BLaER1 treated with 17β-estradiol and CSF1 and Interleukin-3, amounts not matched to agents 10 nM and 100 nM (cell line): ENCODE results near the gene CFAP99.

Experiments used
- H3K27ac ChIP-seq, 11 experiments: shearing (Covaris generic); formaldehyde crosslinking; 2 replicates each; pipeline ENCODE4 v1.8.1; 2022
- H3K27me3 ChIP-seq, 11 experiments: shearing (Covaris generic); formaldehyde crosslinking; 2 replicates each; pipeline ENCODE4 v1.8.1; 2022
- H3K36me3 ChIP-seq, 11 experiments: shearing (Covaris generic); formaldehyde crosslinking; 2 replicates each; pipeline ENCODE4 v1.8.1; 2022
- H3K4me1 ChIP-seq, 10 experiments: shearing (Covaris generic); formaldehyde crosslinking; 2 replicates each; pipeline ENCODE4 v1.8.1; 2022
- H3K4me2 ChIP-seq, 11 experiments: shearing (Covaris generic); formaldehyde crosslinking; 2 replicates each; pipeline ENCODE4 v1.8.1; 2022
- H3K4me3 ChIP-seq, 10 experiments: shearing (Covaris generic); formaldehyde crosslinking; 2 replicates each; pipeline ENCODE4 v1.8.1; 2022
- H3K9ac ChIP-seq, 11 experiments: shearing (Covaris generic); formaldehyde crosslinking; 2 replicates each; pipeline ENCODE4 v1.8.1; 2022
- H3K9me3 ChIP-seq, 11 experiments: shearing (Covaris generic); formaldehyde crosslinking; replicated peaks in 1 of 11; 2 replicates each; pipeline ENCODE4 v1.8.1; 2022
- H4K20me1 ChIP-seq, 11 experiments: shearing (Covaris generic); formaldehyde crosslinking; 2 replicates each; pipeline ENCODE4 v1.8.1; 2022
- Cebpa-rat ChIP-seq, 11 experiments: shearing (Covaris generic); IDR thresholded peaks; 2 replicates each; pipeline ENCODE4 v1.8.1; 2022

CFAP99 gene

GRCh38 chr4:2402048-2402842 lies 16.5 kb upstream of the CFAP99 start:
- Histone ChIP-seq H3K4me3 (no peak overlapping the region), H3K9me3 (peaks cover 0 to 17% (median 5%) of the 10 kb centered on the region in 11 experiments; a peak in 7 of 22 replicates), H3K36me3 (no peaks in the 10 kb centered on the region), H3K27me3 (peaks cover 37 to 60% (median 47%) of the 10 kb centered on the region in 11 experiments), H4K20me1 (peaks cover 0 to 78% (median 15%) of the 10 kb centered on the region in 11 experiments; a peak in 14 of 22 replicates), H3K27ac (no peak overlapping the region), H3K4me2 (peak overlapping the region in 2 of 11 experiments; percentile 37 to 44; a peak in 3 of 22 replicates), H3K9ac (no peak overlapping the region), H3K4me1 (peaks cover 0 to 12% (median 2%) of the 10 kb centered on the region in 10 experiments; a peak in 4 of 20 replicates)
- no peak for TF ChIP-seq Cebpa-rat (IDR thresholded peaks at IDR 0.05)

GRCh38 chr4:2402941-2403340 lies 15.8 kb upstream of the CFAP99 start:
- peak overlapping the region in 1 of 11 experiments; percentile 30; a peak in 1 of 22 replicates for H3K4me2 ChIP-seq
- H3K4me1 ChIP-seq = peaks cover 0 to 12% (median 2%) of the 10 kb centered on the region in 10 experiments; a peak in 4 of 20 replicates
- peaks cover 0 to 84% (median 16%) of the 10 kb centered on the region in 11 experiments; a peak in 14 of 22 replicates for H4K20me1 ChIP-seq
- H3K9me3 ChIP-seq = peaks cover 0 to 17% (median 5%) of the 10 kb centered on the region in 11 experiments; a peak in 7 of 22 replicates
- no peak overlapping the region for H3K27ac ChIP-seq
- H3K36me3 ChIP-seq = no peaks in the 10 kb centered on the region
- H3K27me3 ChIP-seq = peaks cover 37 to 65% (median 48%) of the 10 kb centered on the region in 11 experiments
- no peak for TF ChIP-seq Cebpa-rat (IDR thresholded peaks at IDR 0.05)
- no peak overlapping the region for H3K9ac ChIP-seq
- no peak overlapping the region for H3K4me3 ChIP-seq

GRCh38 chr4:2406406-2406805 lies 12.3 kb upstream of the CFAP99 start:
- no peak overlapping the region for H3K27ac ChIP-seq
- no peaks in the 10 kb centered on the region for H3K36me3 ChIP-seq
- peaks cover 0 to 70% (median 16%) of the 10 kb centered on the region in 11 experiments; a peak in 15 of 22 replicates for H4K20me1 ChIP-seq
- H3K9me3 ChIP-seq = no peaks in the 10 kb centered on the region
- H3K4me1 ChIP-seq = peaks cover 0 to 13% (median 2%) of the 10 kb centered on the region in 10 experiments; a peak in 9 of 20 replicates
- H3K27me3 ChIP-seq = peaks cover 23 to 54% (median 40%) of the 10 kb centered on the region in 11 experiments
- H3K4me2 ChIP-seq = no peak overlapping the region
- H3K9ac ChIP-seq = no peak overlapping the region
- TF ChIP-seq Cebpa-rat (IDR thresholded peaks at IDR 0.05) = no peak
- no peak overlapping the region for H3K4me3 ChIP-seq

GRCh38 chr4:2406920-2407319 lies 11.8 kb upstream of the CFAP99 start:
- Histone ChIP-seq H3K27ac (no peak overlapping the region), H3K9me3 (no peaks in the 10 kb centered on the region), H3K36me3 (no peaks in the 10 kb centered on the region), H3K4me2 (no peak overlapping the region), H3K27me3 (peaks cover 18 to 54% (median 40%) of the 10 kb centered on the region in 11 experiments), H3K4me1 (peaks cover 0 to 16% (median 5%) of the 10 kb centered on the region in 10 experiments; a peak in 15 of 20 replicates), H4K20me1 (peaks cover 5 to 65% (median 15%) of the 10 kb centered on the region in 11 experiments; a peak in 18 of 22 replicates), H3K4me3 (no peak overlapping the region), H3K9ac (no peak overlapping the region)
- no peak for TF ChIP-seq Cebpa-rat (IDR thresholded peaks at IDR 0.05)

GRCh38 chr4:2407991-2408342 lies 10.8 kb upstream of the CFAP99 start:
- Histone ChIP-seq H3K4me2 (no peak overlapping the region), H3K9ac (no peak overlapping the region), H3K27me3 (peaks cover 8 to 51% (median 32%) of the 10 kb centered on the region in 11 experiments), H3K4me1 (peaks cover 10 to 16% (median 13%) of the 10 kb centered on the region in 10 experiments), H3K4me3 (no peak overlapping the region), H3K9me3 (no peaks in the 10 kb centered on the region), H3K27ac (no peak overlapping the region), H4K20me1 (peaks cover 14 to 54% (median 22%) of the 10 kb centered on the region in 11 experiments; a peak in 18 of 22 replicates), H3K36me3 (no peaks in the 10 kb centered on the region)
- no peak for TF ChIP-seq Cebpa-rat (IDR thresholded peaks at IDR 0.05)

- Histone ChIP-seq H3K9ac (no peak overlapping the region), H4K20me1 (peaks cover 15 to 49% (median 21%) of the 10 kb centered on the region in 11 experiments; a peak in 18 of 22 replicates), H3K27me3 (peaks cover 3 to 46% (median 27%) of the 10 kb centered on the region in 11 experiments), H3K4me1 (peaks cover 13 to 19% (median 17%) of the 10 kb centered on the region in 10 experiments), H3K4me3 (no peak overlapping the region), H3K27ac (no peak overlapping the region), H3K4me2 (no peak overlapping the region), H3K9me3 (no peaks in the 10 kb centered on the region), H3K36me3 (no peaks in the 10 kb centered on the region)
- no peak for TF ChIP-seq Cebpa-rat (IDR thresholded peaks at IDR 0.05)
Measured at GRCh38 chr4:2408401-2408958, 10.3 kb upstream of the CFAP99 start.

- Histone ChIP-seq H3K36me3 (no peaks in the 10 kb centered on the region), H3K27me3 (peaks cover 0 to 43% (median 26%) of the 10 kb centered on the region in 11 experiments; a peak in 20 of 22 replicates), H3K4me1 (peaks cover 18 to 24% (median 22%) of the 10 kb centered on the region in 10 experiments), H3K9me3 (no peaks in the 10 kb centered on the region), H3K27ac (no peak overlapping the region), H4K20me1 (peaks cover 15 to 45% (median 26%) of the 10 kb centered on the region in 11 experiments; a peak in 18 of 22 replicates), H3K9ac (no peak overlapping the region), H3K4me3 (no peak overlapping the region), H3K4me2 (no peak overlapping the region)
- TF ChIP-seq Cebpa-rat (IDR thresholded peaks at IDR 0.05) = no peak
Measured at GRCh38 chr4:2408976-2409375, 9.8 kb upstream of the CFAP99 start.

GRCh38 chr4:2409381-2409783 lies 9.4 kb upstream of the CFAP99 start:
- H3K27ac ChIP-seq = no peak overlapping the region
- no peak overlapping the region for H3K9ac ChIP-seq
- no peak for TF ChIP-seq Cebpa-rat (IDR thresholded peaks at IDR 0.05)
- H3K4me2 ChIP-seq = no peak overlapping the region
- H3K4me1 ChIP-seq = peaks cover 22 to 28% (median 26%) of the 10 kb centered on the region in 10 experiments
- H3K36me3 ChIP-seq = no peaks in the 10 kb centered on the region
- no peaks in the 10 kb centered on the region for H3K9me3 ChIP-seq
- H3K27me3 ChIP-seq = peaks cover 0 to 47% (median 27%) of the 10 kb centered on the region in 11 experiments; a peak in 20 of 22 replicates
- H3K4me3 ChIP-seq = no peak overlapping the region
- peaks cover 15 to 41% (median 27%) of the 10 kb centered on the region in 11 experiments; a peak in 18 of 22 replicates for H4K20me1 ChIP-seq
